ENCODE measurements around the gene ZDHHC19. TPM values are rescaled to one million over a fixed set of nuclear protein-coding genes. Genes with fewer than 3 reads are reported as not detected.

The ZDHHC19 gene
- total and polyA plus RNA-seq, 2 experiments from 2014 or later, result 0.77 TPM; not detected in 1

DNA sequence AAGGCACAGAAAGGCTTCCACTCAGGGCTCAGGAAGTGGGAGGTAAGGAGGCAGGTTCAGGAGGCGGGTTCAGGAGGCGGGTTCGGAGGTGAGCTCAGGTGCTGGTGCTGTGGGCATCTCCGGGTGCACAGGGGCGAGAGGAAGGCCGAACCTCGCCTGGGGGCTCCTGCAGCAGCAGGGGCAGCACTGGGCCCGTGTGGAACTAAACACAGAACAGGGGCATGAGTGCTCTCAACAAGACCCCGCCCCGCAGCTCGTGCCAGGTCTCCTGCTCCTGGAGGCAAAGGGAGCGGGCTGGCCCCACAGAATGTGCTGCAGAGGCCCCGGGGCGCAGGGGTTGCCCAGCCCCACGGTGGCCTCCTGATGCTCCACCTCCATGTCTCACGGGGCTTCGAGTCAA lies 13.7 kb downstream of the ZDHHC19 start:
- WGBS (ENCODE audit: low lambda C conversion rate, missing lambda C conversion rate), result 89% methylated on average over 15 of the region's 17 CpGs
- Histone ChIP-seq H3K4me1 (ENCODE audit: insufficient read depth) (peaks cover 12% of the 10 kb centered on the region), H3K79me2 (no peaks in the 10 kb centered on the region), H3K27ac (no peak overlapping the region), H3K4me2 (no peak overlapping the region), H3K27me3 (no peaks in the 10 kb centered on the region), H2AFZ (no peak overlapping the region), H3K9me2 (replicated peaks; ENCODE audit: insufficient read depth) (no peaks in the 10 kb centered on the region), H3K4me3 (no peak overlapping the region), H4K20me1 (ENCODE audit: insufficient read depth, poor library complexity, severe bottlenecking) (no peaks in the 10 kb centered on the region), H3K36me3 (replicated peaks; ENCODE audit: insufficient read depth, low read depth) (no peaks in the 10 kb centered on the region), H3K9me3 (ENCODE audit: low read depth) (no peaks in the 10 kb centered on the region)
- DNase-seq (ENCODE audit: low spot score), result no peak
- TF ChIP-seq EZH2 (IDR thresholded peaks at IDR 0.05; ENCODE audit: borderline replicate concordance) (no peak), EZH2phosphoT487 (IDR thresholded peaks at IDR 0.05; ENCODE audit: low read depth, severe bottlenecking, unreplicated experiment) (no peak)
- TF ChIP-seq, protein P1, sequence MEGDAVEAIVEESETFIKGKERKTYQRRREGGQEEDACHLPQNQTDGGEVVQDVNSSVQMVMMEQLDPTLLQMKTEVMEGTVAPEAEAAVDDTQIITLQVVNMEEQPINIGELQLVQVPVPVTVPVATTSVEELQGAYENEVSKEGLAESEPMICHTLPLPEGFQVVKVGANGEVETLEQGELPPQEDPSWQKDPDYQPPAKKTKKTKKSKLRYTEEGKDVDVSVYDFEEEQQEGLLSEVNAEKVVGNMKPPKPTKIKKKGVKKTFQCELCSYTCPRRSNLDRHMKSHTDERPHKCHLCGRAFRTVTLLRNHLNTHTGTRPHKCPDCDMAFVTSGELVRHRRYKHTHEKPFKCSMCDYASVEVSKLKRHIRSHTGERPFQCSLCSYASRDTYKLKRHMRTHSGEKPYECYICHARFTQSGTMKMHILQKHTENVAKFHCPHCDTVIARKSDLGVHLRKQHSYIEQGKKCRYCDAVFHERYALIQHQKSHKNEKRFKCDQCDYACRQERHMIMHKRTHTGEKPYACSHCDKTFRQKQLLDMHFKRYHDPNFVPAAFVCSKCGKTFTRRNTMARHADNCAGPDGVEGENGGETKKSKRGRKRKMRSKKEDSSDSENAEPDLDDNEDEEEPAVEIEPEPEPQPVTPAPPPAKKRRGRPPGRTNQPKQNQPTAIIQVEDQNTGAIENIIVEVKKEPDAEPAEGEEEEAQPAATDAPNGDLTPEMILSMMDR (IDR thresholded peaks at IDR 0.05; ENCODE audit: poor library complexity), result no peak

DNA sequence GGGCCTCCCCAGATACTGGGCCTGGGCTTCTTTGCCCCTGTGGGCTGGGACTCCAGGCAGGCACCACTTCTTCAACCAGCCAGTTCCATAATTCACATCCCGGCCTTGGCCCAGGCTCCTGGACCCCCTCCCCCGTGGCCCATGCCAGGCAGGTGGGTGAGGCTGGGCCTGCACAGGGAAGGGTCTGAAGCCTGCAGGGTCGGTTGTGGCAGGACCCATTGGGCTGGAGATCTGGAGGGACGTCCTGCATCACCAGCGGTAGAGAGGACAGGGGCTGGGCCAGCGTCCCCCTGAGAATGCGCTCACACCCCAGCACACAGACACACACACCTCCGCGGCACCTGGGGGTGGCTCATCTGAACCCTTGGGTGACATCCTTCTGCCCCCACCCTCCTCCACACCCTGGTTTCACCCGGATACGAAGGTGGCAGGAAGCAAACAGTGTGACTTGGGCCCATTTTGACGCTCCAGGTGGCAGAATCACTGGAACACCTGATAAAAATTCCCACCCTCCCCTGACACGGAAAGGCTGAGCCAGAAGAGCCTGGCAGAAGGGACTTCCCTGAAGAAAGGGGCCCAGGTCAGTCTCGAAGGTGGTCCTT lies 15.4 kb downstream of the ZDHHC19 start:
- Histone ChIP-seq H3K79me2 (no peaks in the 10 kb centered on the region), H3K4me1 (ENCODE audit: insufficient read depth) (peaks cover 12% of the 10 kb centered on the region), H3K36me3 (replicated peaks; ENCODE audit: insufficient read depth, low read depth) (no peaks in the 10 kb centered on the region), H3K9me2 (replicated peaks; ENCODE audit: insufficient read depth) (no peaks in the 10 kb centered on the region), H3K4me3 (no peak overlapping the region), H3K4me2 (no peak overlapping the region), H4K20me1 (ENCODE audit: insufficient read depth, poor library complexity, severe bottlenecking) (no peaks in the 10 kb centered on the region), H3K27ac (no peak overlapping the region), H3K9me3 (ENCODE audit: low read depth) (no peaks in the 10 kb centered on the region), H3K27me3 (no peaks in the 10 kb centered on the region), H2AFZ (no peak overlapping the region)
- TF ChIP-seq EZH2 (IDR thresholded peaks at IDR 0.05; ENCODE audit: borderline replicate concordance) (no peak), EZH2phosphoT487 (IDR thresholded peaks at IDR 0.05; ENCODE audit: low read depth, severe bottlenecking, unreplicated experiment) (no peak)
- WGBS (ENCODE audit: low lambda C conversion rate, missing lambda C conversion rate), result 92% methylated on average over 14 of the region's 14 CpGs
- DNase-seq (ENCODE audit: low spot score), result no peak

DNA sequence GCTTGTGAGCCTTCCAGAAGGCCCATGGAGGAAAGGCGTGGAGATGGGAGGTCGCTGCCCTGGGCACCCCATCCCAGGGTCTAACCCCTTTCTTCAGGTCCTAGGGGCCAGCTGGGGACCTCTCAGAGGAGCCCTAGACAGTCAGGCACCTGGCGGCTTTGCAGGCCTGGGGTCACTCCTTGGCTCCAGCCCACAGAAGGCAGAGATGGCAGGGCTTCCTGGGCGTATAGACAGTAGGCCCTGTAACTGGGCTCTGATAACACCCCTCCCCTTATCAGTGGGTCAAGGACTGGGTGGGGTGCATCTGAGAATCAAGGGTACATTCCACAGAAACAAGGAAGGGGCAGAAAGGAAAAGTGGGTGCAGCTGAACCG lies 16.7 kb downstream of the ZDHHC19 start:
- TF ChIP-seq, protein P1 (IDR thresholded peaks at IDR 0.05; ENCODE audit: poor library complexity), result no peak
- TF ChIP-seq EZH2 (IDR thresholded peaks at IDR 0.05; ENCODE audit: borderline replicate concordance) (no peak), EZH2phosphoT487 (IDR thresholded peaks at IDR 0.05; ENCODE audit: low read depth, severe bottlenecking, unreplicated experiment) (no peak)
- no peaks in the 10 kb centered on the region for H3K36me3 ChIP-seq (replicated peaks; ENCODE audit: insufficient read depth, low read depth)
- H3K4me3 ChIP-seq, result no peak overlapping the region
- H3K27ac ChIP-seq, result no peak overlapping the region
- H3K79me2 ChIP-seq, result no peaks in the 10 kb centered on the region
- no peak overlapping the region for H3K4me2 ChIP-seq
- H2AFZ ChIP-seq, result no peak overlapping the region
- H4K20me1 ChIP-seq (ENCODE audit: insufficient read depth, poor library complexity, severe bottlenecking), result no peaks in the 10 kb centered on the region
- H3K27me3 ChIP-seq, result no peaks in the 10 kb centered on the region
- no peak for DNase-seq (ENCODE audit: low spot score)
- H3K9me3 ChIP-seq (ENCODE audit: low read depth), result no peaks in the 10 kb centered on the region
- 86% methylated on average over 5 of the region's 5 CpGs for WGBS (ENCODE audit: low lambda C conversion rate, missing lambda C conversion rate)
- H3K9me2 ChIP-seq (replicated peaks; ENCODE audit: insufficient read depth), result no peaks in the 10 kb centered on the region
- H3K4me1 ChIP-seq (ENCODE audit: insufficient read depth), result peaks cover 12% of the 10 kb centered on the region

DNA sequence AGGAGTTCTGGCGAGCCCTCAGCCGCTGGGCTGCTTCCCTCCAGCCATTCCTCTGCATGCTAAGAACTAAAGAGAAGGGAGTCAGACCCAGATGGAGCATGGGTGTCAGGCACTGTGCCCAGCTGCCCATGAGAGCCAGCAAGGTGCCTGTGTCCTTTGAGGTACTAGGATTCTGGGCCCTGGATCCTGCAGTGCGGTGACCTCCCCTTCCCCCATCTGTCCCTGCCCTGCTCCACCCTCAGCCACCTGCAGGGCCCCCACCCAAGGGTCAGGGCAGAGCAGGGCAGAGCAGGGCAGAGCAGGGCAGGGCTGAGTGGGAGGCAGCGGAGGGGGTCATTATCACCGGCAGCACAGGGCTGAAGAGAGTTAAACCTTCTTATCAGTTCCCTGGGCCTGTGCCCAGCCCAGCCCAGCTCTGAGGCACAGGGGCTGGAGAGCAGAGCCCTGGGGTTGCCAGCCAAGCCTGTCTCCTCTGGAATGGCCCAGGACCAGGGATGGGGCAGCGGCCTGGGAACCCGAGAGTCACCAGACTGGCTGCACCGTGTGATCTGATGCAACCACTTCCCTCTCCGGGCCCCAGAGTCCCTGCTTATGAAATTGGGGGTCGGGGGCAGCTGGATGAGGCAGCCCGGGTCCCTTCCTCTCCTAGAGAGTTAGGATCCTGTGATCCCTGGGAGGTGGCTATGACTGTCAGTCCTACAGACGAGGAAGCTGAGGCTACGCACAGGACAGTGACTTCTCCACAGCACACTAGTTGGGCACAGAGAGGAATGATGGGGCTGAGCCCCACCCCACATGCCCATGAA lies 17.3 kb downstream of the ZDHHC19 start:
- Histone ChIP-seq H4K20me1 (ENCODE audit: insufficient read depth, poor library complexity, severe bottlenecking) (no peaks in the 10 kb centered on the region), H3K9me3 (ENCODE audit: low read depth) (no peaks in the 10 kb centered on the region), H3K4me1 (ENCODE audit: insufficient read depth) (peaks cover 12% of the 10 kb centered on the region), H3K4me2 (no peak overlapping the region), H3K4me3 (no peak overlapping the region), H2AFZ (no peak overlapping the region), H3K27ac (no peak overlapping the region), H3K36me3 (replicated peaks; ENCODE audit: insufficient read depth, low read depth) (no peaks in the 10 kb centered on the region), H3K79me2 (no peaks in the 10 kb centered on the region), H3K9me2 (replicated peaks; ENCODE audit: insufficient read depth) (no peaks in the 10 kb centered on the region), H3K27me3 (no peaks in the 10 kb centered on the region)
- TF ChIP-seq, protein P1 (IDR thresholded peaks at IDR 0.05; ENCODE audit: poor library complexity), result no peak
- no peak for TF ChIP-seq EZH2 (IDR thresholded peaks at IDR 0.05; ENCODE audit: borderline replicate concordance)
- no peak for TF ChIP-seq EZH2phosphoT487 (IDR thresholded peaks at IDR 0.05; ENCODE audit: low read depth, severe bottlenecking, unreplicated experiment)
- 80% methylated on average over 12 of the region's 13 CpGs for WGBS (ENCODE audit: low lambda C conversion rate, missing lambda C conversion rate)
- DNase-seq (ENCODE audit: low spot score), result peak; percentile 47
